ENCODE results near the gene AGMAT. TPM values are rescaled to one million over a fixed set of nuclear protein-coding genes. Genes with fewer than 3 reads are reported as not detected.

Gene AGMAT
- total and polyA plus RNA-seq, 9 of the 15 experiments (the other 6 are each of a cell fraction or from before 2014, with no cell fraction given): not detected

GRCh38 chr1:15525050-15526020, 59.5 kb downstream of the AGMAT start (continued):
- TF ChIP-seq ZNF175 (CRISPR knock-in tag; IDR thresholded peaks at IDR 0.05; ENCODE audit: low read depth) (no peak), FOSL1 (tag; conservative IDR thresholded peaks at IDR 0.05) (no peak), ATF3 (IDR thresholded peaks at IDR 0.05) (0 out of 2 replicates have a peak, but pooled peaks have one; percentile 82), ATF3 (CRISPR knock-in tag; conservative IDR thresholded peaks at IDR 0.05) (no peak), ZBTB2 (IDR thresholded peaks at IDR 0.05) (no peak), MTA2 (IDR thresholded peaks at IDR 0.05; ENCODE audit: low read depth) (no peak), CREBBP (IDR thresholded peaks at IDR 0.05; ENCODE audit: low read depth, low read length) (no peak), ATF4 (CRISPR knock-in tag; IDR thresholded peaks at IDR 0.05) (no peak), TCF3 (CRISPR knock-in tag; IDR thresholded peaks at IDR 0.05) (no peak), NEUROD1 (IDR thresholded peaks at IDR 0.05; ENCODE audit: borderline replicate concordance, low read depth, low read length, partially characterized antibody) (peak; percentile 3), MCM7 (IDR thresholded peaks at IDR 0.05) (no peak), NFIC (IDR thresholded peaks at IDR 0.05) (0 out of 2 replicates have a peak, but pooled peaks have one; percentile 14), MEIS2 (IDR thresholded peaks at IDR 0.05; ENCODE audit: partially characterized antibody) (peak; percentile 51), FOXA3 (CRISPR knock-in tag; conservative IDR thresholded peaks at IDR 0.05 in 1 of 2, IDR thresholded peaks at IDR 0.05 in 1 of 2) (no peak), HDAC1 (IDR thresholded peaks at IDR 0.05) (peak in 1 of 2 experiments; percentile 61; a peak in 2 of 4 replicates), ZNF589 (CRISPR knock-in tag; IDR thresholded peaks at IDR 0.05; ENCODE audit: low read depth) (no peak), ZKSCAN8 (CRISPR knock-in tag; IDR thresholded peaks at IDR 0.05) (no peak), JUN (IDR thresholded peaks at IDR 0.05; ENCODE audit: borderline replicate concordance, low read depth, low read length) (0 out of 2 replicates have a peak, but pooled peaks have one; percentile 25), JUN (CRISPR knock-in tag; IDR thresholded peaks at IDR 0.05; ENCODE audit: borderline replicate concordance) (no peak), ZNF699 (CRISPR knock-in tag; IDR thresholded peaks at IDR 0.05; ENCODE audit: insufficient replicate concordance) (no peak), CHD2 (IDR thresholded peaks at IDR 0.05; ENCODE audit: low read depth, low read length) (0 out of 2 replicates have a peak, but pooled peaks have one; percentile 9), ILF3 (IDR thresholded peaks at IDR 0.05; ENCODE audit: borderline replicate concordance) (no peak), PPARD (CRISPR knock-in tag; IDR thresholded peaks at IDR 0.05) (no peak), ZNF384 (IDR thresholded peaks at IDR 0.05; ENCODE audit: low read depth, low read length) (peak; percentile 56; the same call in 1 of the 2 replicates)

Data from K562 (cell line).